Prostate gland (tissue), 2 donors: Measurements from ENCODE around the gene MAP1LC3C. TPM values are rescaled to one million over a fixed set of nuclear protein-coding genes. Genes with fewer than 3 reads are reported as not detected.
"Not testable (repeated sequence)": the region's sequence is repeated elsewhere in the genome, so short reads cannot be mapped to it uniquely, and the experiment has no call there.

Source experiments
- DNase-seq: peaks from one replicate; pipeline ENCODE4 v3.0.0-alpha.2; 2019; ENCODE audit warnings: low spot score
- H3K27ac ChIP-seq, 2 donors: fragments of 200-600 bp; sonication (generic); 2 replicates each; pipeline ENCODE4 v1.5.1; 2017 to 2019
- H3K27me3 ChIP-seq: fragments of 200-600 bp; sonication (generic); replicated peaks from 2 replicates; pipeline ENCODE4 v1.5.1; 2019; ENCODE audit not compliant: insufficient read depth
- H3K36me3 ChIP-seq, 2 donors: fragments of 200-600 bp; sonication (generic); 1 replicate in 1 of 2; 2 replicates in 1 of 2; pipeline versions ENCODE4 v1.5.1 to v1.8.1; 2017 to 2019
- H3K4me1 ChIP-seq: fragments of 200-600 bp; sonication (generic); replicated peaks from 2 replicates; pipeline ENCODE4 v1.5.1; 2019
- H3K4me3 ChIP-seq, 2 donors: fragments of 200-600 bp; sonication (generic); 2 replicates each; pipeline ENCODE4 v1.5.1; 2017 to 2019
- H3K9me3 ChIP-seq: fragments of 200-600 bp; sonication (generic); 2 replicates; pipeline ENCODE4 v1.5.1; 2017
- CTCF ChIP-seq, 4 experiments: fragments of 200-600 bp in 2 of 4; fragments of 450-650 bp in 2 of 4; sonication (generic) in 2 of 4; IDR thresholded peaks; 1 replicate in 3 of 4; 2 replicates in 1 of 4; pipeline ENCODE4 v1.5.1; 2016 to 2019; ENCODE audit warnings: antibody characterized with exemption in 4 of 4, mild to moderate bottlenecking in 2 of 4, moderate library complexity in 2 of 4
- POLR2A ChIP-seq: fragments of 450-650 bp; IDR thresholded peaks from one replicate; pipeline ENCODE4 v1.6.1; 2016; ENCODE audit warnings: antibody characterized with exemption, mild to moderate bottlenecking
- POLR2AphosphoS5 ChIP-seq: sonication (generic); formaldehyde crosslinking; IDR thresholded peaks from one replicate; pipeline ENCODE4 v1.6.1; 2017; ENCODE audit warnings: antibody characterized with exemption
- WGBS: methylation state at CpG from one replicate; pipeline ENCODE4 v1.1.5; 2018; 5-methylcytosine and 5-hydroxymethylcytosine counted together
- intact Hi-C: fragments of 100-400 bp; cut with DNase I; formaldehyde crosslinking; loops from one replicate; pipeline ENCODE4 v1.14.2; 2022
- total RNA-seq, 2 donors: library from RNA; depleted of rRNA; stranded (reverse); fragments of >200 nt; gene quantifications; one replicate each; pipeline ENCODE4 v1.1.0, GENCODE V29; 2016

MAP1LC3C gene
- total RNA-seq, 2 donors from 2014 or later = not detected

GRCh38 chr1:241997401-241997998 is 1.4 kb downstream of the MAP1LC3C start:
- no peak for DNase-seq
- 43% methylated on average over 12 of the region's 12 CpGs for WGBS
- intact Hi-C loops = no loop called here
- Histone ChIP-seq H3K36me3 (no peaks in the 10 kb centered on the region), H3K9me3 (no peaks in the 10 kb centered on the region), H3K27me3 (no peaks in the 10 kb centered on the region), H3K4me3 (no peak overlapping the region), H3K4me1 (no peaks in the 10 kb centered on the region), H3K27ac (no peak overlapping the region)
- TF ChIP-seq POLR2A (no peak), CTCF (IDR thresholded peaks at IDR 0.05) (no peak), POLR2AphosphoS5 (no peak)

GRCh38 chr1:241994171-241994570 is 4.7 kb downstream of the MAP1LC3C start:
- TF ChIP-seq POLR2AphosphoS5 (no peak), POLR2A (no peak), CTCF (IDR thresholded peaks at IDR 0.05) (no peak)
- Histone ChIP-seq H3K9me3 (no peaks in the 10 kb centered on the region), H3K36me3 (no peaks in the 10 kb centered on the region), H3K4me3 (no peak overlapping the region), H3K27me3 (no peaks in the 10 kb centered on the region), H3K27ac (no peak overlapping the region), H3K4me1 (no peaks in the 10 kb centered on the region)
- DNase-seq = no peak
- 67% methylated on average over 9 of the region's 9 CpGs for WGBS
- intact Hi-C loops = no loop called here

GRCh38 chr1:241992734-241993133 is 6.2 kb downstream of the MAP1LC3C start:
- intact Hi-C loops = no loop called here
- no peak overlapping the region for H3K4me3 ChIP-seq
- 89% methylated on average over 5 of the region's 5 CpGs for WGBS
- no peak for TF ChIP-seq POLR2A
- no peak for TF ChIP-seq POLR2AphosphoS5
- no peak for TF ChIP-seq CTCF (IDR thresholded peaks at IDR 0.05)
- H3K36me3 ChIP-seq = no peaks in the 10 kb centered on the region
- no peak overlapping the region for H3K27ac ChIP-seq
- H3K27me3 ChIP-seq = no peaks in the 10 kb centered on the region
- no peaks in the 10 kb centered on the region for H3K9me3 ChIP-seq
- DNase-seq = no peak
- H3K4me1 ChIP-seq = no peaks in the 10 kb centered on the region

GRCh38 chr1:241990040-241990439 is 8.9 kb downstream of the MAP1LC3C start:
- Histone ChIP-seq H3K4me1 (no peaks in the 10 kb centered on the region), H3K36me3 (no peaks in the 10 kb centered on the region), H3K27ac (no peak overlapping the region), H3K4me3 (no peak overlapping the region), H3K9me3 (no peaks in the 10 kb centered on the region), H3K27me3 (no peaks in the 10 kb centered on the region)
- intact Hi-C loops = no loop called here
- TF ChIP-seq POLR2A = no peak
- no peak for TF ChIP-seq CTCF (IDR thresholded peaks at IDR 0.05)
- no peak for TF ChIP-seq POLR2AphosphoS5
- 62% methylated on average over 10 of the region's 10 CpGs for WGBS
- DNase-seq = no peak

GRCh38 chr1:241988389-241988930 is 10.4 kb downstream of the MAP1LC3C start:
- DNase-seq, H3K27ac ChIP-seq, H3K27me3 ChIP-seq, H3K4me3 ChIP-seq, H3K36me3 ChIP-seq, H3K4me1 ChIP-seq, intact Hi-C loops, H3K9me3 ChIP-seq: not testable (repeated sequence)
- WGBS = 69% methylated on average over 10 of the region's 10 CpGs
